Ovary (tissue), 3 donors: Measurements from ENCODE around the gene LIMK2.

Source experiments
- CTCF ChIP-seq, 3 donors: fragments of 450-650 bp in 2 of 3; fragments of 200-600 bp in 1 of 3; IDR thresholded peaks; one replicate each; pipeline versions ENCODE4 v1.5.1 to v1.8.0; 2016 to 2022; ENCODE audit warnings: antibody characterized with exemption in 3 of 3, mild to moderate bottlenecking in 1 of 3
- EP300 ChIP-seq: sonication (generic); formaldehyde crosslinking; IDR thresholded peaks from one replicate; pipeline ENCODE4 v1.6.1; 2017; ENCODE audit warnings: antibody characterized with exemption
- POLR2A ChIP-seq: fragments of 450-650 bp; IDR thresholded peaks from one replicate; pipeline ENCODE4 v1.6.1; 2017; ENCODE audit warnings: antibody characterized with exemption, mild to moderate bottlenecking, moderate library complexity
- donor health status: DM: no; HTN: no; CAD: no.

GRCh38 chr22:31238057-31238456 is 26.0 kb downstream of the LIMK2 start:
- no peak for TF ChIP-seq CTCF (IDR thresholded peaks at IDR 0.05)
- TF ChIP-seq POLR2A = no peak
- no peak for TF ChIP-seq EP300
